ENCODE data around the gene GGA2.
A peak's percentile ranks its signal among the peaks of the same experiment; 100 is the strongest.
"Not testable (repeated sequence)": the region's sequence is repeated elsewhere in the genome, so short reads cannot be mapped to it uniquely, and the experiment has no call there.

Gene GGA2, protein sequence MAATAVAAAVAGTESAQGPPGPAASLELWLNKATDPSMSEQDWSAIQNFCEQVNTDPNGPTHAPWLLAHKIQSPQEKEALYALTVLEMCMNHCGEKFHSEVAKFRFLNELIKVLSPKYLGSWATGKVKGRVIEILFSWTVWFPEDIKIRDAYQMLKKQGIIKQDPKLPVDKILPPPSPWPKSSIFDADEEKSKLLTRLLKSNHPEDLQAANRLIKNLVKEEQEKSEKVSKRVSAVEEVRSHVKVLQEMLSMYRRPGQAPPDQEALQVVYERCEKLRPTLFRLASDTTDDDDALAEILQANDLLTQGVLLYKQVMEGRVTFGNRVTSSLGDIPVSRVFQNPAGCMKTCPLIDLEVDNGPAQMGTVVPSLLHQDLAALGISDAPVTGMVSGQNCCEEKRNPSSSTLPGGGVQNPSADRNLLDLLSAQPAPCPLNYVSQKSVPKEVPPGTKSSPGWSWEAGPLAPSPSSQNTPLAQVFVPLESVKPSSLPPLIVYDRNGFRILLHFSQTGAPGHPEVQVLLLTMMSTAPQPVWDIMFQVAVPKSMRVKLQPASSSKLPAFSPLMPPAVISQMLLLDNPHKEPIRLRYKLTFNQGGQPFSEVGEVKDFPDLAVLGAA

DNA sequence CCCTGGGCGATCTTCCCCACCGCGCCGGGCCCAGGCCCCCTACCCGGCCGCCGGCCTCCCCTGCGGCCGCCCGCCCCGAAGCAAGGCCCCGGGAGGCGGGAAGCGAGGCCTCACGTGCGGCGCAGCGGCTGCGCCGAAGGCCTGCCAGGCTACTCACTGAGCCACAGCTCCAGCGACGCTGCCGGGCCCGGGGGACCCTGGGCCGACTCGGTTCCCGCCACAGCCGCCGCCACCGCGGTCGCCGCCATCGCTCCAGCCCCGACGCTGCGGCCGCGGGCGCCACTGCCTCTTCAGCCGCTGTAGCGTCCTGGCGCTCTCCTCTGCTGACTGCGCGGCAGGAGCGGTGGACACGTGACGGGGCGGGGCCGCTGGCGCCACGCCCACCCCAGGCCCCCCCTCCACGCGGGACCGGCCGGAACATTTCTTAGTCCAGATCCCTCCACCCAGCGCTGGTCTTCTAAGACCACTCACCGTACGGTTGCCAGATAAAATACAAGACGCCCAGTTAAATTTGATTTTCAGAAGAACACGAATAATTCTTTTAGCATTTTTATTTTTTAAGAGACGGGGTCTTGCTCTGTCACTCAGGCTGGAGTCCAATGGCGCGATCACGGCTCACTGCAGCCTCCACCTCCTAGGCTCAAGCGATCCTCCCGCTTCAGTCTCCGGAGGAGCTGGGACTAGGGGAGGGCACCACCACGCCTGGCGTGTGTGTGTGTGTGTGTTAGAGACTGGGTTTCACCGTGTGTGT is at the start of gene GGA2:
TSS of gene GGA2 (minus strand) at position 331 of the 751 bp plus-strand sequence. CDS start at position 248, 83 bp downstream.
- DNase-seq (ENCODE audit: low spot score) = peak; percentile 69

DNA sequence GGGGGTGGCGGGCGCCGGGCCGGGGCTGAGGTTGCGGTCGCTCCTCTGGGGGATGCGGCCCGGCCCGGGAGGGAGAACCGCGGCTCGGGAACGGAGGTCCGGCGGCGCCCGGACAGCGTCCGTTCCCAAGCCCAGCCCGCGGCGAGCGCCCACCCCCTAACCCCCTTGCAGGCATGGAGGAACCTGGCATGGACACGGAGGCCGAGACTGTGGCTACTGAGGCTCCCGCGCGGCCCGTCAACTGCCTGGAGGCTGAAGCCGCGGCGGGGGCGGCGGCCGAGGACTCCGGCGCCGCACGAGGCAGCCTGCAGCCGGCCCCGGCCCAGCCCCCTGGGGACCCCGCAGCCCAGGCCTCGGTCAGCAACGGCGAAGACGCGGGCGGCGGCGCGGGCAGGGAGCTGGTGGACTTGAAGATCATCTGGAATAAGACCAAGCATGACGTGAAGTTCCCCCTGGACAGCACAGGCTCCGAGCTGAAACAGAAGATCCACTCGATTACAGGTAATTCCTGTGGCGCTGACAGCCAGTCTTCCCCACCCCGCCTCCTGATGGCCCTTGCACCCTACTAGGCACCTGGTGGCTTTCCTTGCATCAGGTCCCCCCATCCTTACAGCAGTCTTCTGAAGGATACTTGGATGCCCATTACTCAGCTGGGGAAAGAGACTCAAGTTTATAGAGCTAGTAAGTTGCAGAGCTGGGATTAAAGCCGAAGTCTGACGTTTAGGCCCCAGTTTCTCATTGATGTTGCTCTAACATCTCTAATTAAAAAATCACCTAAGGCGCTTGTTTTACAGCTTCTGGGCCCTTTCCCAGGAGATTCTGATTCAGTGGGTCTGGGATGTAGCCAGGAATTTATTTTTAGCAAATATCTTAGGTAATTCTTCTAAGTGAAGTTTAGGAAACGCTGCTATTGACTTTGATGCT is 47.7 kb upstream of the GGA2 start:
- peak; percentile 59 for DNase-seq (ENCODE audit: low spot score)

DNA sequence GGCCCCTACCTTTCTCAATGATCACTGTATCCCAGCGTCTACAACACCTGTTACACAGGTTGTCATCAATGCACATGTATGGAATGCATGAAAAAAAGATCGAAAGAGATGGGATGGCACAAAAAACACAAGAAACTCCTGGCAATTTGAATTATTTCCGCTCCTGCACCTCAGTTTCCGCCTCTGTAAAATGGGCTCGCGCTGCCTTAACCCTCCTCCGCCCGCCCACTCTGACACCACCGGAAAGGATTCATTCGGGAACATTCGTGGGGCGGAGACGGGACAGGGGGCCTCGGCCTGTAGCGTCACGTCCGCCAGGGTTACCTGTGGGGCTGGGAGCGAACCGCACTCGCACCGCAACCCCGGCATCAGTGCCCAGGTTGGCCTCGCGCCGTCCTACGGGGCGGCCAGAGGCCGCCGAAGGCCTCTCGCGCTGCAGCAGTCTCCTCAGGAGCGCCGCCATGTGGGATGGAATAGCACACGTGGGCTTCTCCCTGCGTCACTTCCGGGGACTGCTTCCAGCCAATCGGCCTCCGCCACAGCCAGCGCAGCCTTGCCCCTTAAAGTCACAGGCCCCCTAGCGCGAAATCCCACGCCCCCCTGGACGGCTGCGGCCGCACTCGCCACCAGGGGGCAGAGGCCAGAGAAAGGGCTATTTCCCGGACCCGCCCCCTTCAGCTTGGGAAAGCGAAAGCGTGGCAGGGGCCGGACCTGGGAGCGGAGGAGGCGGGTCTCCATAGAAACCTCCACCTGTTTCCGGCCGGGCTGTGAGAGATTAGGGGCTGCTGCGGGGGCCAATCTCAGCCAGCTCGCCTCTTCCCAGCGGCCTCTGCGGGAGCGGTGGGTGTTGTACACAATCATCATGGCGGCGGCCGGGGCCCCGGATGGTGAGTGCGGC is 46.8 kb upstream of the GGA2 start, which contains the start of the genes EARS2 and UBFD1:
TSS of gene EARS2 (minus strand) at position 470 of the 898 bp plus-strand sequence. CDS start at position 463, 7 bp downstream.
TSS of gene UBFD1 (plus strand) at position 847 of the 898 bp plus-strand sequence. CDS start at position 863, 16 bp downstream.
- DNase-seq (ENCODE audit: low spot score) = peak; percentile 99

DNA sequence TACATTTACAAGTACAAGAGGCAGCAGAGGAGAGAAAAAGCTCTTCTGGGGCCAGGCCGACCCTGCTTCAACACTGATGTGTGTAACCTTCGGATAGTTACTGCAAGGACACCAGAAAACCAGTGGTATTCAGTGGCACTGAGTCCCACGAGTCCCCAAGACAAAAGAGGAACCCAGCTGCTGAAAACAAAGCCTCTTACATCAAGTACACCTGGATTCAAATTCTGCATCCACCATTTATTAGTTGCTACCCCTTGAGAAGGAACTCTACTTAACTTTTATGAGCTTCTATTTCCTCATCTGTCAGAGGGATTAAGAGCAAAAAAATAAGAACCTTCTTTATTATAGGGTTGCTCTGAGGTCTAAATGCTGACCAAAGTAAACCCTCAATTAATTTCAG is 44.2 kb upstream of the GGA2 start:
- no peak for DNase-seq (ENCODE audit: low spot score)

DNA sequence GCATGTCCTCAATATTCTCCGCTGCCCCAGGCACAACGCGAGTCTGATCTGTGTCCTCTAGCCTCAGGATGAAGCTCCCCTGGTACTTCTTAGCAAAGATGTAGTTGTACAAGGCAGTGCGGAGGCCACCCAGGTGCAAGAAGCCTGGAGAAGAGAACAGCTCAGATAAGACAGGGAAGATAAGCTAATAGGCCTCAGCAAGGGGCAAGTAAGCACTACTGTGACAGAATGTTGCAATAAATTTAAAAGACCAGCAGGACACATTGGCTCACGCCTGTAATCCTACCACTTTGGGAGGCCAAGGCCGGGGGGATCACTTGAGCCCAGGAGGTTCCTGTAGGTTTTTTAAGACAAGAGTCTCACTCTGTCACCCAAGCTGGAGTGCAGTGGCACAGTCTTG is 41.9 kb upstream of the GGA2 start:
- DNase-seq (ENCODE audit: low spot score) = no peak

DNA sequence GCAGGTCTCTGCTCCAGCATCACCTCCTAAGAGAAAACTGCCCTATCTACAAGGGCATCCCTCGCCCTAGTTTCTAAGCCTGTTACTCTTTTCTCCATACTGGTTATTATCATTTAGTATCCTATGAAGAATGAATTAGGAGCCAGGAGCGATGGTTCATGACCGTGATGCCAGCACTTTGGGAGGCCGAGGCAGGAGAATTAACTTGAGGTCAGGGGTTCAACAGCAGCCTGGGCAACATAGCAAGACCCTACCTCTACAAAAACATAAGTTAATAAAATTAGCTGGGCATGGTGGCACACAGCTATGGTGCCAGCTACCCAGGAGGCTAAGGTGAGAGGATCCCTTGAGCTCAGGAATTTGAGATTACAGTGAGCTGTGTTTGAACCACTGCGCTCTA is 39.6 kb upstream of the GGA2 start:
- no peak for DNase-seq (ENCODE audit: low spot score)

DNA sequence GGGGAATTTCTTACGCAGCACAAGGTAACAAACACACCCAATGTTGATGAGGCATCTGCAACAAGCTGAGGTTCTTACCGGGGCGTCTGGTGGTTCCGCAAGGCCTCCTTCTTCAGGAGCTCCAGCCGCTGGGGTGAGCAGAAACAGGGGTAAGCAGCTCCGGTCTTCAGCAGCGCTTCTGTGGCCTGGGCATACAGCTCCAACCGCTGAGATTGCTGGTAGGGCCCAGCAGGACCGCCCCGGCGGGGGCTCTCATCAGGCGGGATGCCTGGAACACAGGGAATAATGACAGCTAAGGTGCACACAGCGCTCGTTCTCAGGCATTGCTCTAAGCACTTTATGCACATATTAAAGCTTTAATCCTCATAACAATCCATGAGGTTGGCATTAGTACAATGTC is 34.1 kb upstream of the GGA2 start:
- no peak for DNase-seq (ENCODE audit: low spot score)

DNA sequence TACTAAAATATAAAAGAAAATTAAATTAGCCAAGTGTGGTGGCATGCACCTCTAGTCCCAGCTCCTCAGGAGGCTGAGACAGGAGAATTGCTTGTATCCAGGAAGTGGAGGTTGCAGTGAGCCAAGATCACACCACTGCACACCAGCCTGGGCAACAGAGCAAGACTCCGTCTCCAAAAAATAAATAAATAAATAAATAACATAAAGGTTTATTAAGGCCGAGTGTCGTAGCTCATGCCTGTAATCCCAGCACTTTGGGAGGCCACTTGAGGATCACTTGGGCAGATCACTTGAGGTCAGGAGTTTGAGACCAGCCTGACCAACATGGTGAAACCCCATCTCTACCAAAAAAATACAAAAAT is 30.5 kb upstream of the GGA2 start:
- DNase-seq (ENCODE audit: low spot score) = not testable (repeated sequence)

DNA sequence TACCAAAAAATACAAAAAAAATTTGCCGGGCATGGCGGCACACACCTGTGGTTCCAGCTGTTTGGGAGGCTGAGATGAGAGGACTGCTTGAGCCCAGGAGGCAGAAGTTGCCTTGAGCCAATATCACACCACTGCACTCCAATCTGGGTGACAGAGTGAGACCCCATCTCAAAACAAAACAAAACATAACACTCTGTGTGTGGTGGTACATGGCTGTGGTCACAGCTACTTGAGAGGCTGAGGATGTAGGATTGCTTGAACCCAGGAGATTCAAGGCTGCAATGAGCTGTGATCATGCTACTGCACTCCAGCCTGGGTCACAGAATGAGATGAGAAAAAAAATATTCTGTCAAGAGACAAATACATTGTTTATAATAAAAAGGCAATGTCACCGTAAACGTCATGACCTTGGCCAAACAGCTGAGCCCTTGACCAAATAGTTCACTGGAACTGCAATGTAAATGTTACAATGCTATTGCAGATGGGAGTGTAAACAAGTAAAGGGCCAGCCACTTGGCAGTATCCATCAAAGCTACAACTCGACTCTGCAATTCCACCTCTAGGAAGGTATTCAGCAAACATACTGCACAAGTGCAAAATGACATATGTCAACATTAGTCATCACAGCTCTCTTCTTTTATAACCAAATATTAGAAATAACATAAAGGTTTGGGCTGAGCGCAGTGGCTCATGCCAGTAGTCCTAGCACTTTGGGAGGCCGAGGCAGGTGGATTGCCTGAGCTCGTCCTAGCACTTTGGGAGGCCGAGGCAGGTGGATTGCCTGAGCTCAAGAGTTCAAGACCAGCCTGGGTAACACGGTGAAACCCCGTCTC is 29.9 kb upstream of the GGA2 start:
- DNase-seq (ENCODE audit: low spot score) = no peak

DNA sequence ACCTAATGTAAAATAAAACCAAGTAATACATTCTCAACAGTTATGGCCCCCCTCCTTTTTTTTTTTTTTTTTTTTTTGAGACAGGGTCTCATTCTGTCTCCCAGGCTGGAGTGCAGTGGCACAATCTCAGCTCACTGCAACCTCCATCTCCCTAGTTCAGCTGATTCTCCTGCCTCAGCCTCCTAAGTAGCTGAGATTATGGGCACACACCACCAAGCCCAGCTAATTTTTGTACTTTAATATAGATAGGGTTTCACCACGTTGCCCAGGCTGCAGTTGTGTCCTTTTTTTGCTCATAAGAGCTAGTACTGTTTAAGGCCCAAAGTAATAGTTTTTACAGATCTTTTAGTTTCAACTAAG is 28.6 kb upstream of the GGA2 start:
- DNase-seq (ENCODE audit: low spot score) = no peak

DNA sequence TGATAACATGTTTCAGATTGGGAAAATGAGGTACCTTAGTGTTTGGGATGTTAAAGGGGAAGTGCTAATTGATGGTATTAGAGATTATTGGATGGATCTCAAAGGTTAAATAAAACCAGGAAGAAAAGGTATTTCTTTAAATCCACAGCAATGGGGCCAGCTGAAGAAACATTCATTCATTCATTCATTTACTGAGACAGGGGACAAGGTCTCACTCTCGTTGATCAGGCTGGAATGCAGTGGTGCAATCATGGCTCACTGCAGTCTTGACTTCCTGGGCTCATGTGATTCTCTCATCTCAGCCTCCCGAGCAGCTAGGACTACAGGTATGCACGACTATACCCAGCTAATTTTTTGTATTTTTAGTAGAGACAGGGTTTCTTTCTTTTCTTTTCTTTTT is 27.1 kb upstream of the GGA2 start:
- no peak for DNase-seq (ENCODE audit: low spot score)

DNA sequence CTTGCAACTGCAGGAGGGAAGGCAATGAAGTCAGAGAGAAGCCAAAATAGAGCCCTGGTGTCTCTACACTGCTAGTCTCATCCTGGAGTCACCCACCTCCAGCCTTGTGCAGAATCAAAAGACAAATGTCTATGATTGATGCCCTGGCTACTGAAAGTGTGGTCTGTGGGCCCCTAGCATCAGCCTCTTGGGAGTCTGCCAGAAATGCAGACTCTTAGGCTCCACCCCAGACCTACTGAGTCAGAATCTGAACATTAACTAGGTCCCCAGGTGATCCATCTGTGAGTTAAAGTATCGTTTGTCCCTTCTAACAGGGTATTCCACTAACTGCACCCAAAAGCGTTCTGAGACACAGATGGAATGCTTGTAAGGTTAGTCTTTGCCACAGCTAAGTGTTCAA is 25.6 kb upstream of the GGA2 start:
- no peak for DNase-seq (ENCODE audit: low spot score)

DNA sequence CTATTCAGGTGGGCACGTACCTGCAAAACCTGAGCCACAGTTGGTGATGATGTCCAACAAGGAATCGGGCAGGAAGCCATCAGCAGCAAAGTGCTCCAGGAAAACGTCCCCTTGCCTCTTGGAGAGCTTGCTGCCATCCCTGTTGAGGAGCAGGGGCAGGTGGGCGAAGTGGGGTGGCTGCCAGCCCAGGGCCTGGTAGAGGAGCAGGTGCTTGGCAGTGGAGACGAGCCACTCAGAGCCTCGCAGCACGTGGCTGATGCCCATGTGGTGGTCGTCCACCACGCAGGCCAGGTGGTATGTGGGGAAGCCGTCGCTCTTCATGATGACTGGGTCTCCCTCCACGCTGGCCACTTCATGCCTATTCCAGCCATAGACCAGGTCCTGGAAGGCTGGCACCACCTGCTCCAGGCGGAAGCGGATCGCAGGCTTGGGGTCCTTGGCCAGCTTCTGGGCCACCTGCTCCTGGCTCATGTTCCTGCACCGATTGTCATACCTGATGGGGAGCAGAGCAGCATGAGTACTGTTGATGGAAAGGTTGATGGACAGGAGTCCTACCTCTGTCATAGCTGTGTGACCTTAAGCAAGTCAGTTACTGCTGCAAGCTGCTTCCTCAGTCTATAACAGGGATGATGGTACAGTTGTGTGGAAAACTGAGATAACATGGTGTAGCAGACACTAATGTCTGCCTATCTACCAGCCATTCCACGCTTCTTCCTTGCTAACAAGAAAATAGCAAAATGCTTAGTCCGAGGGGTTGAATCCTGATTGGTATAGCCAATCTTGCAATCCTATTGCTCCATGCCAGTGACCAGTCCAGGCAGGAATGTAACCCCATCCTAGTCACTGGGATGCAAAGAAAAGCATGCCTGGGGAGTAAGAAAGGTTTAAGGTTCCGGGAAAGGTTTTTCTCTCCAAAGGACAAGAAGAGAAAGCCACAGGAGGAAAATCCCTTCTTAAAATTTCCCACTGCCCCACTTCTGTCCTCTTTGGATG is 24.9 kb upstream of the GGA2 start:
- DNase-seq (ENCODE audit: low spot score) = no peak

DNA sequence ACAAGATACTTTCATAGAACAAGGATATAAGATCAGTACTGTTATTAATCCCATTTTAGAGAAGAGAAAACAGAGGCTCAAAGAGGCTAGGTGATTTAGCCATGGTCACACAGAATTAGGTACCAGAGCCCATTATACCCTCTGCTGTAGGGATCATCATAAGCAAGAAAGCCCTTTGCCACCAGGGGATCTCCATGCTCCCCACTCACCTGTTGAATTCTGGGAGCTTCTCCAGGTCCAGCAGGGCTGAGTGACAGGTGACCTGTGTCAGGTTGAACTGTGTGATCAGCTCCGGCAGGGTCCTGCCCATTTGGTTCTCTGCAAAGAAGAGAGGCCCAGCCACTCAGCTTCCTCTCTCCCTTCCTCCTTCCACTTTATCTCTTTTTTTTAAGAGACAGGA is 22.2 kb upstream of the GGA2 start:
- no peak for DNase-seq (ENCODE audit: low spot score)

DNA sequence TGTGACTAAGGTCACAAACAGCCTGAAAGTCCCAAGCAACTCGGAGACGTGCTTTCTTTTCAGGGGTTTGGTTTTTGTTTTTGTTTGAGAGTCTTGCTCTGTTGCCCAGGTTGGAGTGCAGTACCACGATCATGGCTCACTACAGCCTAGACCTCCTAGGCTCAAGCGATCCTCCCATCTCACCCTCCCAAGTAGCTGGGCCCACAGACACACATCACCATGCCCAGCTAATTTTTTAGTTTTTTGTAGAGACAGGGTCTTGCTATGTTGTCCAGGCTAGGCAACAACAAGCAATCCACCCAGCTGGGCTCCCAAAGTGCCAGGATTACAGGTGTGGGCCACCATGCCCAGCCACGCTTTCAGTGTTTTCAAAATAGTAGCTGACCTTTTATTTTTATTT is 19.8 kb upstream of the GGA2 start:
- no peak for DNase-seq (ENCODE audit: low spot score)

DNA sequence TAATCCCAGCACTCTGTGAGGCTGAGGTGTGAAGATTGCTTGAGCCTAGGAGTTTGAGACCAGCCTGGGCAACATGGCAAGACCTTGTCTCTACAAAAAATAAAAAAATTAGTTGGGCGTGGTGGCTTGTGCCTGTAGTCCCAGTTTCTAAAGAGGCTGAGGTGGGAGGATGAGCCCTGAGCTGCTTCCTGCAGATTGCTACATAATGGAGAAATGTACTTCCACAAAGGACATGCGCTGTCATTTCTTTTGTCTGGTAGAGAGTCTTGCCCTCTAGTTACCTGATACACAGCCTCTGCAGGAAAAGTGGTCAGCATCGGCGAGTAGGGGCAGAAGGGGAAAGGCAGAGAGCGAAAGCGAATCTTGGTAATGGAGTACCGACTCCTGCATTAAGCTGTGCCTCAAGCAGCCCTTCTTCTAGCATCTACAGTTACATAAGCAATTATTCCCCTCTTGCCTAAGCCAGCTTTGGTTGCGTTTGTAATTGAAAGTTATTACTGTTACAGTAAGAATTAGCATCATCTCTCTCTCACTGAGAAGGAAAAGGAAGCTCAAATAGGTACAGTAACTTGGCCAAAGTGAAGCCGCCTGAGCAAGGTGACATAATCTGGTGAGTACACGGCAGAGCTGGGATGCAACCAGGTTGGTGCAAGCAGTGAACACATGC is 18.5 kb upstream of the GGA2 start:
- DNase-seq (ENCODE audit: low spot score) = no peak

DNA sequence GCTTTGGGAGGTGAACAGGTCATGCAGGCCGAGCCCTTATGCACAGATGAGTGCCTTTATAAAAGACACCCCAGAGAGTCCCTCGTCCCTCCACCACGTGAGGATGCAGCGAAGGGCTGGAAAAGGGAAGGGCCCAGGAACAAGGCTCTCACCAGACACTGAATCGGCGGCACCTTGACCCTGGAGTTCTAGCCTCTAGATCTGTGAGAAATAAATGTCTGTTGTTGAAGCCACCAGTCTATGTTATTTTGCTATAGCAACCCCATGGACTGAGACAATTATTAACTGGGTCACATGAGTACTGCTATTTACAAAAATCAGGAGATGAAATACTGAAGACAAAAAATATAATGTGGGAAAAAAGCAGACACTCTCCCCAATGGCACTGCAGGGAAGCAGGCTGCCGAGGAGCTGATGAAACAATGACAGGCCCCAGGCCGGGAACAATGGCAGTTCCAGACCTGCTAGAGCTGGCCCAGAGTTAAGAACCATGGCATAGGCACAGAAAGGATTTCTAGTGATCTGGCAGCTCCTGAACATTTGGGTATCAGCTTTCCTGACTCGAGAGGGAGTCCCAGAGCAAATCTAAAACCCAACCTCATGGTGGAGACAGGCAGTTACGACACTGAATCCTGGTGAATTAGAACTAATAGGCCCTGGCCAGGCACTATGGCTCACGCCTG is 17.8 kb upstream of the GGA2 start:
- no peak for DNase-seq (ENCODE audit: low spot score)

All from hematopoietic multipotent progenitor cell treated with erythropoietin and hydrocortisone succinate and interleukin-3 and kit ligand, for 17 days (in vitro differentiated cells).